A204.1 (cell line): ENCODE measurements around the gene ZSCAN22.
A peak's percentile ranks its signal among the peaks of the same experiment; 100 is the strongest.
"Not testable (repeated sequence)": the region's sequence is repeated elsewhere in the genome, so short reads cannot be mapped to it uniquely, and the experiment has no call there.

Experiments used
- FAIRE-seq: peaks from 2 replicates; lab custom pipeline; 2012; peaks lifted over from hg19 to GRCh38; lab: Jason Lieb, UNC

Gene ZSCAN22

GRCh38 chr19:58374200-58374599 is 47.4 kb downstream of the ZSCAN22 start:
- no peak for FAIRE-seq

- FAIRE-seq, result not testable (repeated sequence)
These were observed 49.9 kb downstream of the ZSCAN22 start for GRCh38 chr19:58376724-58377123.

GRCh38 chr19:58379246-58379645 is 52.5 kb downstream of the ZSCAN22 start:
- no peak for FAIRE-seq

- FAIRE-seq, result no peak
These were observed 53.4 kb downstream of the ZSCAN22 start for GRCh38 chr19:58380037-58380661.

- FAIRE-seq, result peak; percentile 99
These were observed 54.1 kb downstream of the ZSCAN22 start, which contains the start of gene ZNF837 for GRCh38 chr19:58380662-58381459. Gene ZNF837, minus strand, starts transcription at chr19:58381030. Its CDS starts 11,698 bp downstream, at chr19:58369332.

GRCh38 chr19:58381460-58382212 is 54.8 kb downstream of the ZSCAN22 start:
- FAIRE-seq, result no peak

GRCh38 chr19:58382997-58383603 is 56.3 kb downstream of the ZSCAN22 start:
- FAIRE-seq, result no peak

- FAIRE-seq, result no peak
These were observed 58.6 kb downstream of the ZSCAN22 start for GRCh38 chr19:58385313-58385890.

- FAIRE-seq, result no peak
These were observed 59.2 kb downstream of the ZSCAN22 start for GRCh38 chr19:58385891-58386575.

- FAIRE-seq, result peak; percentile 97
These were observed 60.0 kb downstream of the ZSCAN22 start, which contains the start of gene RPS5 for GRCh38 chr19:58386576-58387337. Gene RPS5, plus strand, starts transcription at chr19:58387269. Its CDS starts 869 bp downstream, at chr19:58388138.

- no peak for FAIRE-seq
These were observed 60.8 kb downstream of the ZSCAN22 start for GRCh38 chr19:58387338-58388174.

- no peak for FAIRE-seq
These were observed 61.4 kb downstream of the ZSCAN22 start for GRCh38 chr19:58388175-58388526.
